ENCODE data around the gene TCEAL4.

The TCEAL4 gene

GRCh38 chrX:103613362-103613890 is 28.1 kb downstream of the TCEAL4 start:
- TF ChIP-seq EZH2 (optimal IDR thresholded peaks at IDR 0.05; ENCODE audit: low read depth, low read length) (no peak), CTCF (IDR thresholded peaks at IDR 0.05; ENCODE audit: low read length) (no peak), EZH2phosphoT487 (IDR thresholded peaks at IDR 0.05; ENCODE audit: low read length) (no peak)
- H3K4me2 ChIP-seq (ENCODE audit: low read depth, low read length): no peak overlapping the region

GRCh38 chrX:103614999-103615398 is 29.7 kb downstream of the TCEAL4 start:
- Histone ChIP-seq H3K4me1 (ENCODE audit: low read length) (no peaks in the 10 kb centered on the region), H3K9me3 (replicated peaks; ENCODE audit: insufficient read depth, low read length) (no peaks in the 10 kb centered on the region), H3K9me2 (replicated peaks; ENCODE audit: insufficient read depth, low read length) (no peaks in the 10 kb centered on the region), H3K36me3 (replicated peaks; ENCODE audit: insufficient read depth, low read length) (no peaks in the 10 kb centered on the region), H3K4me2 (ENCODE audit: low read depth, low read length) (no peak overlapping the region), H2AFZ (ENCODE audit: low read length) (no peak overlapping the region), H3K9ac (ENCODE audit: low read length) (no peak overlapping the region), H4K20me1 (ENCODE audit: insufficient read depth, low read length) (no peaks in the 10 kb centered on the region), H3K79me2 (ENCODE audit: low read length) (no peaks in the 10 kb centered on the region), H3K27ac (ENCODE audit: low read length) (no peak overlapping the region), H3K27me3 (replicated peaks; ENCODE audit: insufficient read depth, low read length) (no peaks in the 10 kb centered on the region), H3K4me3 (ENCODE audit: low read length) (no peak overlapping the region), H3F3A (ENCODE audit: insufficient read depth, low read length) (no peaks in the 10 kb centered on the region)
- TF ChIP-seq EZH2phosphoT487 (IDR thresholded peaks at IDR 0.05; ENCODE audit: low read length) (no peak), EZH2 (optimal IDR thresholded peaks at IDR 0.05; ENCODE audit: low read depth, low read length) (no peak), CTCF (IDR thresholded peaks at IDR 0.05; ENCODE audit: low read length) (no peak)
- DNase-seq: no peak

More at GRCh38 chrX:103613362-103613890, 28.1 kb downstream of the TCEAL4 start:
- H3K4me1 ChIP-seq (ENCODE audit: low read length): no peaks in the 10 kb centered on the region
- no peaks in the 10 kb centered on the region for H3K27me3 ChIP-seq (replicated peaks; ENCODE audit: insufficient read depth, low read length)
- DNase-seq: no peak
- no peak overlapping the region for H3K9ac ChIP-seq (ENCODE audit: low read length)
- H2AFZ ChIP-seq (ENCODE audit: low read length): no peak overlapping the region
- H4K20me1 ChIP-seq (ENCODE audit: insufficient read depth, low read length): no peaks in the 10 kb centered on the region
- H3K36me3 ChIP-seq (replicated peaks; ENCODE audit: insufficient read depth, low read length): no peaks in the 10 kb centered on the region
- H3K9me3 ChIP-seq (replicated peaks; ENCODE audit: insufficient read depth, low read length): no peaks in the 10 kb centered on the region
- H3K79me2 ChIP-seq (ENCODE audit: low read length): no peaks in the 10 kb centered on the region
- H3K27ac ChIP-seq (ENCODE audit: low read length): no peak overlapping the region
- no peaks in the 10 kb centered on the region for H3K9me2 ChIP-seq (replicated peaks; ENCODE audit: insufficient read depth, low read length)
- no peaks in the 10 kb centered on the region for H3F3A ChIP-seq (ENCODE audit: insufficient read depth, low read length)
- H3K4me3 ChIP-seq (ENCODE audit: low read length): no peak overlapping the region

- Histone ChIP-seq H3K36me3 (replicated peaks; ENCODE audit: insufficient read depth, low read length) (no peaks in the 10 kb centered on the region), H3K9me2 (replicated peaks; ENCODE audit: insufficient read depth, low read length) (no peaks in the 10 kb centered on the region), H3K9me3 (replicated peaks; ENCODE audit: insufficient read depth, low read length) (no peaks in the 10 kb centered on the region), H3K9ac (ENCODE audit: low read length) (no peak overlapping the region), H3K79me2 (ENCODE audit: low read length) (no peaks in the 10 kb centered on the region), H3K27ac (ENCODE audit: low read length) (no peak overlapping the region), H4K20me1 (ENCODE audit: insufficient read depth, low read length) (no peaks in the 10 kb centered on the region), H3K4me1 (ENCODE audit: low read length) (no peaks in the 10 kb centered on the region), H3K4me3 (ENCODE audit: low read length) (no peak overlapping the region), H3K27me3 (replicated peaks; ENCODE audit: insufficient read depth, low read length) (no peaks in the 10 kb centered on the region), H2AFZ (ENCODE audit: low read length) (no peak overlapping the region), H3F3A (ENCODE audit: insufficient read depth, low read length) (no peaks in the 10 kb centered on the region), H3K4me2 (ENCODE audit: low read depth, low read length) (no peak overlapping the region)
- no peak for DNase-seq
- no peak for TF ChIP-seq CTCF (IDR thresholded peaks at IDR 0.05; ENCODE audit: low read length)
These were observed 30.6 kb downstream of the TCEAL4 start for GRCh38 chrX:103615781-103616371.
